Cardiac fibroblast (primary cell): ENCODE data around the gene GLYR1.

Experiments used
- DNase-seq, 2 donors: peaks; one replicate each; pipeline versions ENCODE4 v3.0.0 to v3.0.0-alpha.2; 2010; ENCODE audit warnings: low read depth in 2 of 2
- H3K4me3 ChIP-seq, 2 donors: replicated peaks in 1 of 2; 1 replicate in 1 of 2; 2 replicates in 1 of 2; pipeline ENCODE4 v1.5.1; 2011; ENCODE audit warnings: low read depth in 2 of 2, low read length in 2 of 2, mild to moderate bottlenecking in 2 of 2, moderate library complexity in 1 of 2
- CTCF ChIP-seq: IDR thresholded peaks from one replicate; pipeline ENCODE4 v1.5.1; 2011; ENCODE audit warnings: low read depth, mild to moderate bottlenecking, low read length, inconsistent platforms

The GLYR1 gene

DNA sequence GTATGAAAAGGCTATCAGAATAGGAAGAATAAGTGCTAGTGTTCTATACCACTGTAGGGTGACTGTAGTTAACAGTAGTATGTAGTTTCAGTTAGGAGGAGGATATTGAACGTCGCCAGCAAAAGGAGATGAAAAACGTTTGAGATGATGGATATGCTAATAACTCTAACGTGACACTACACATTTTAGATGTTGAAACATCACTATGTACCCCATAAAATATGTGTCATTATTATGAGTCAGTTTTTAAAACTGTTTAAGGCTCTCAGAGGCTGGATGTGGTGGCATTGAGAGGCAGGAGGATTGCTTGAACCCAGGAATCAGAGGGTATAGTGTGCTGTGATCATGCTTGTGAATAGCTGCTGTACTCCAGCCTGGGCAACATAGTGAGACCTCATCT, 32.0 kb upstream of the GLYR1 start:
- DNase-seq, result peak in 1 of 2 donors; percentile 35
- no peak overlapping the region for H3K4me3 ChIP-seq
- no peak for TF ChIP-seq CTCF

DNA sequence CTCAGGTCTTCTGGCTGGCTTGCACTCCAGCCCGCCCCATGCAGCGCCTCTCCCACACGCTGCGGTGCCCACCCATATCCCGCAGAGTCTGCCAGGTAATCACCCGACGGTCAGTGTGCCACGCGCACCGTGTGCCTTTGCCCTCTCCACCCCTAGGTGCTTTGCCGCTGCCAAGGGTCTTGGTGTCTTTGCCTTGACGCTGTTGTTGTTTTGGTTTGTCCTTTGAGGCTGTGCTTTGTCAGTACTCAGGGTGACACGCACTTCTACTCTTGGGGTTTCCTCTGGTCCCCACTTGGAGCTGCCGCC, 30.2 kb upstream of the GLYR1 start:
- no peak for TF ChIP-seq CTCF

DNA sequence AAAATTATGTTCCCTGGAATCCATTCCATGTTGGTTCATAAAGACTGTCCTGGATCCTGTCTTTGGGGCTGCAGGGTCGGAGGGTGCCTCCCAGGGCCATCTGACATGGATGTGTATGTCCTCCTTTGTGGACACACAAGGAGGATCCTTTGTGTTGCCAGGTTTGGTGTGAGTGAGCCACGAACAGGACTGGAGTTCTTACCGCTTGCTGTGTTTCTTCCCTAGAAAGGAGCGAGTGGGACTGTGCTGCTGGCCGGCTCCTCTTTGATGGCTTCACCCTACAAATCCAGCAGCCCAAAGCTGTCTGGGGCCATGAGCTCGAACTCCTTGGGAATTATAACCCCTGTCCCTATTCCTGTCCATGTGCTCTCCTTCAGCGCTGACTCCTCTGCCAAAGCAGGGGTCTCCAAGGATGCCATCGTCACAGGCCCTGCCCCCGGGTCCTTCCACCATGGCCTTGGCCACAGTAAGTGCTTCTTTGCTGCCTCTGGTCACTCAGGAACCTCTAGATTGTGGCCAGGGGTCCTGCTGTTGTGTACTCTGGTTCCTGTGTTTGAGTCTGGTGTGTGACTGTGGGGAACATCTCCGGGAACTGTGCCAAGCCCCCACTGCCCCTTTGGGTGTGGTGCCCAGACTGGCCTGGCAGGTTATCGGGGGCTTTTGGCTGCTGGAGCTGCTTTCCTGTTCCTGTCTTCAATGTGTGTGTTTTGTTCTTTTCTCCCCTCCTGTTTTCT, 29.7 kb upstream of the GLYR1 start:
- H3K4me3 ChIP-seq, result no peak overlapping the region
- DNase-seq, result no peak
- no peak for TF ChIP-seq CTCF

More for the DNA sequence above, 30.2 kb upstream of the GLYR1 start:
- no peak overlapping the region for H3K4me3 ChIP-seq
- DNase-seq, result no peak

DNA sequence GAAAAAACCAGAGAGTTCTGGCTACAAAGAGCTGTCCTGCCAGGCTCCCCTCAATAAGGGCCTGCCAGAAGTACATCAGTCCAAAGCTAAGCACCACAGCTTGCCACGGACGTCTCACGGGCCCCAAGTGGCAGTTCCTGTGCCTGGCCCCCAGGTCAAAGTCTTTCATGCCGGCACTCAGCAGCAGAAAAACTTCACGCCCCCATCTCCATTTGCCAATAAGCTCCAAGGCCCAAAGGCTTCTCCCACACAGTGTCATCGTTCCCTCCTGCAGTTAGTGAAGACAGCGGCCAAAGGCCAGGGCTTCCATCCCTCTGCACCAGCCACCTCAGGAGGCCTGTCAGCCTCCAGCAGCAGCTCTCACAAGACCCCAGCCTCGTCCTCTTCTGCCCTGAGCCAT, 27.6 kb upstream of the GLYR1 start:
- DNase-seq, result no peak
- no peak for TF ChIP-seq CTCF
- no peak overlapping the region for H3K4me3 ChIP-seq

GRCh38 chr16:4873091-4873490, 26.0 kb upstream of the GLYR1 start:
- TF ChIP-seq CTCF, result no peak
- no peak for DNase-seq

GRCh38 chr16:4871071-4871470, 24.0 kb upstream of the GLYR1 start:
- DNase-seq, result no peak
- no peak overlapping the region for H3K4me3 ChIP-seq
- TF ChIP-seq CTCF, result no peak

More at GRCh38 chr16:4873091-4873490, 26.0 kb upstream of the GLYR1 start:
- no peak overlapping the region for H3K4me3 ChIP-seq

- DNase-seq, result no peak
- no peak overlapping the region for H3K4me3 ChIP-seq
- TF ChIP-seq CTCF, result no peak
Observed at GRCh38 chr16:4870138-4870671, 23.1 kb upstream of the GLYR1 start.
